ENCODE results near the gene BCAN.

GRCh38 chr1:156697481-156697880 is 55.6 kb downstream of the BCAN start:
- TF ChIP-seq CTCF (conservative IDR thresholded peaks at IDR 0.05 in 1 of 2, IDR thresholded peaks at IDR 0.05 in 1 of 2; ENCODE audit: extremely low read depth in 1 of 2, insufficient read depth in 1 of 2, low read depth in 1 of 2, low read length in 2 of 2) (no peak), EZH2 (IDR thresholded peaks at IDR 0.05; ENCODE audit: borderline replicate concordance, low read length) (no peak)
